HUDEP-2 (cell line): ENCODE data around the gene TNFSF10.

Source experiments
- DNase-seq, 76 experiments: peaks; one replicate each; lab custom pipeline; 2025; ENCODE audit not compliant: unreplicated experiment in 76 of 76; lab: John Stamatoyannopoulos, UW

Gene TNFSF10

DNA sequence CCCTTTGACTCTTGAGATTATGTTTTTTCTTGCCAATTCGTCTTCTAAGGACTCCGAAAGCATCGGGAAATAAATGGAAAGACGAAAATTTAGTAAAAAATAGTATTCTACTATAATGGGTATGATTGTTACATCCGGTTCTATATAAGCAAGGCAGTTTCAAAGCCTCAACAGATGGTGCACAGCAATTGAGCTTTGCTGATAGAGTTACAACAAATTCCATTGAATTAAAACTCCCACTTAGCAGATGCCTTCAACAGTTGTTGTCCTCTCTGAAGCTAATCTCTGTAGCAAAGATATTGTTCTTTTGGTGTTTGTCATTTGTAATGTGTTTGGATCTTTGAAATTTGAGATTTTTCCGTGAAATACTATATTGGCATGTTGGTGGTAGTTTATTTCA, 58.9 kb downstream of the TNFSF10 start:
- no peak for DNase-seq

GRCh38 chr3:172461530-172462138, 61.6 kb downstream of the TNFSF10 start:
- peak in 12 of 76 experiments; percentile 1 to 8 (median 2) for DNase-seq

DNA sequence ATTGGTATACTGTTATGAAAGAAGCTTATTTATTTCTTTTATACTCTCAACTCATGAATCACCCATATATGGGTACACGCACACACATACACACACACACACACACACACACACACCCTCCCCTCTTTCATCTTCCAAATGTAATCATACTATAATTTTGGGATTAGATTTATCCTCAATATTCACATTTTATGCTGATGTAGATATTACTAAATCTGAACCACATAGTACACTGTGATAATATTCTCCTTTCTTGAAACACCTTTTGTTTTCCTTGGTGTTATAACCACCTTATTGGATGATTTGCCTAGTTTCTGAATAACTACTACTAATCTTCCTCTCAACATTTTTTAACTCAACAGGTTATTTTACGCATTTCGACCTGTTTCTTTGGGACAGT, 66.8 kb downstream of the TNFSF10 start:
- DNase-seq, result no peak
